ENCODE data around the gene SEC22A. TPM values are rescaled to one million over a fixed set of nuclear protein-coding genes. Genes with fewer than 3 reads are reported as not detected.

Gene SEC22A
- total RNA-seq, 3 donors from 2014 or later (not counting 1 experiment from before 2014, with no cell fraction given), result 16.4 to 21.2 (median 17.0) TPM

DNA sequence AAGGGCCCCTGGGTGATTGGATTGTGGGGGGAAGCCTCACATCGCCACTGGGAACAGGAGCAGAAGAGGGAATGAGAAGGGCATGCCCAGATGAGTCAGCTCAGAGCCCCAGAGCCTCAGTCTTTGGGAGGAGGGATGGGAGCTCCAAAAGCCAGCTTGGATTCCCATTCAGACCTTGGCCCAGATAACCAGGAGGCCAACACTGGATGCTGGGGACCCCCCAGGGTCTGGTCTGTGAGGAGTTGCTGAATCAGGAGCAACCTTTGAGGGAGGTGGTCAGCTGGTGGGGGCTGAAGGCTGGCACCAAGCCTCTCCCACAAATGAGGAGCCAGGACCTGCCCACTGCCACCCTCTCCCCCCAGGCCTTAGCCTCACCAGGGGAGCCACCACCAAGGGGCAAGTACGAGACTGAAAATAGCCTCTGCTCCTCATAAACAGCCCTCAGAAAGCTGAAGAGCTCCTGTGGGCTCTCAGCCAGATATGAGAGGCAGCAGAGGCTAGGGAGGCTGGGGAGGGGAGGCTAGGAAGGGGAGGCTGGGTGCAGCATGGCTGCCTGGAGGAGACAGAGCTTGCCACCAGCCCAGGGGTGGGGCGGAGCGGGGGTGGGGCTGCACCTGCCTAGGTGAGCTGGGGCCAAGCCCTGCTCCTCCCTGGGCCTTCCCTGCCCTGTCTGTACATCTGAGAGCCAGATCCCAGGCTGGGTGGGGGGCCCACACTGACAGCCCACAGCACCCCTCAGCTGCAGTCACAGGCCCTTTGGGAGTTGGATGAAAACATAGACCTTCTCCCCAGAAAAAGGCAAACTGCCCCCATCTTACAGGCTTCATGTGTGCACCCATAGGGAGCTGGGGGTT lies 99.8 kb downstream of the SEC22A start:
- peaks cover 3 to 6% of the 10 kb centered on the region in 2 donors for H3K27me3 Mint-ChIP-seq (ENCODE audit: low read depth in 2 of 2)
- no peaks in the 10 kb centered on the region for H3K9me3 ChIP-seq (ENCODE audit: control insufficient read depth, insufficient read depth, low read length)
- TF ChIP-seq, protein P1, sequence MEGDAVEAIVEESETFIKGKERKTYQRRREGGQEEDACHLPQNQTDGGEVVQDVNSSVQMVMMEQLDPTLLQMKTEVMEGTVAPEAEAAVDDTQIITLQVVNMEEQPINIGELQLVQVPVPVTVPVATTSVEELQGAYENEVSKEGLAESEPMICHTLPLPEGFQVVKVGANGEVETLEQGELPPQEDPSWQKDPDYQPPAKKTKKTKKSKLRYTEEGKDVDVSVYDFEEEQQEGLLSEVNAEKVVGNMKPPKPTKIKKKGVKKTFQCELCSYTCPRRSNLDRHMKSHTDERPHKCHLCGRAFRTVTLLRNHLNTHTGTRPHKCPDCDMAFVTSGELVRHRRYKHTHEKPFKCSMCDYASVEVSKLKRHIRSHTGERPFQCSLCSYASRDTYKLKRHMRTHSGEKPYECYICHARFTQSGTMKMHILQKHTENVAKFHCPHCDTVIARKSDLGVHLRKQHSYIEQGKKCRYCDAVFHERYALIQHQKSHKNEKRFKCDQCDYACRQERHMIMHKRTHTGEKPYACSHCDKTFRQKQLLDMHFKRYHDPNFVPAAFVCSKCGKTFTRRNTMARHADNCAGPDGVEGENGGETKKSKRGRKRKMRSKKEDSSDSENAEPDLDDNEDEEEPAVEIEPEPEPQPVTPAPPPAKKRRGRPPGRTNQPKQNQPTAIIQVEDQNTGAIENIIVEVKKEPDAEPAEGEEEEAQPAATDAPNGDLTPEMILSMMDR (IDR thresholded peaks at IDR 0.05), result no peak
- H3K4me1 Mint-ChIP-seq, result no peaks in the 10 kb centered on the region
- no peak overlapping the region for H3K4me3 Mint-ChIP-seq
- no peaks in the 10 kb centered on the region for H3K36me3 Mint-ChIP-seq
- no peaks in the 10 kb centered on the region for H3K4me1 ChIP-seq (ENCODE audit: control insufficient read depth, insufficient read depth, low read length)
- H3K27me3 ChIP-seq (ENCODE audit: control insufficient read depth, insufficient read depth, low read length), result no peaks in the 10 kb centered on the region
- no peak overlapping the region for H3K27ac ChIP-seq (ENCODE audit: low read length)
- H3K36me3 ChIP-seq (ENCODE audit: control insufficient read depth, insufficient read depth, low read length), result no peaks in the 10 kb centered on the region
- DNase-seq, result no peak
- H3K9me3 Mint-ChIP-seq, result no peaks in the 10 kb centered on the region
- no peak overlapping the region for H3K27ac Mint-ChIP-seq
- 63% methylated on average over 4 of the region's 4 CpGs for WGBS (ENCODE audit: insufficient coverage)
- H3K4me3 ChIP-seq (ENCODE audit: low read length), result no peak overlapping the region
- no peak for ATAC-seq
- intact Hi-C loops (cut with micrococcal nuclease), result no loop called here

DNA sequence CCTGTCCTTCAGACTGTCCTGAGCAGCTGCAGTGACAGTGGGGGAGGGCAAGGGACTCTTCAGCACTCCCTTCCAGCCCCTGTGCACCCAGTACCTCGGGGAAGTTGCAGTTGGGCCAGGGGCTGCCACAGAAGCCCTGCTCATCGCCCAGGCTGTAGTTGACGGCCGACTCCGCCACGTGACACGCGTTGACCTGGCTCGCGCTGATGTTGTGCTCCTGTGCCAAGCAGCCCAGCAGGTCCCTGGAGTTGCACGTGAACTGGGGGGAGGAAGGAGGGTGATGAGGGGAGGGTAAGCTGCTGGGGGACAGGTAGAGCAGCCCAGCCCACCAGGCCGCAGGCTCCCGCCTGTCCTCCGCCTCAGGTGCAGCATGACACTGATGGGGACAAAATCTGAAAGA lies 101.2 kb downstream of the SEC22A start:
- DNase-seq (no peak), ATAC-seq (no peak)
- no peaks in the 10 kb centered on the region for H3K9me3 ChIP-seq (ENCODE audit: control insufficient read depth, insufficient read depth, low read length)
- intact Hi-C loops (cut with micrococcal nuclease), result no loop called here
- no peaks in the 10 kb centered on the region for H3K4me1 ChIP-seq (ENCODE audit: control insufficient read depth, insufficient read depth, low read length)
- no peaks in the 10 kb centered on the region for H3K27me3 ChIP-seq (ENCODE audit: control insufficient read depth, insufficient read depth, low read length)
- no peak overlapping the region for H3K27ac ChIP-seq (ENCODE audit: low read length)
- Mint-ChIP-seq H3K27ac (no peak overlapping the region), H3K9me3 (no peaks in the 10 kb centered on the region), H3K27me3 (ENCODE audit: low read depth in 2 of 2) (peaks cover 6% of the 10 kb centered on the region in 2 donors), H3K4me1 (no peaks in the 10 kb centered on the region), H3K36me3 (no peaks in the 10 kb centered on the region), H3K4me3 (no peak overlapping the region)
- TF ChIP-seq, protein P1 (IDR thresholded peaks at IDR 0.05), result no peak
- WGBS (ENCODE audit: insufficient coverage), result 83% methylated on average over 14 of the region's 14 CpGs
- H3K4me3 ChIP-seq (ENCODE audit: low read length), result no peak overlapping the region
- H3K36me3 ChIP-seq (ENCODE audit: control insufficient read depth, insufficient read depth, low read length), result no peaks in the 10 kb centered on the region

DNA sequence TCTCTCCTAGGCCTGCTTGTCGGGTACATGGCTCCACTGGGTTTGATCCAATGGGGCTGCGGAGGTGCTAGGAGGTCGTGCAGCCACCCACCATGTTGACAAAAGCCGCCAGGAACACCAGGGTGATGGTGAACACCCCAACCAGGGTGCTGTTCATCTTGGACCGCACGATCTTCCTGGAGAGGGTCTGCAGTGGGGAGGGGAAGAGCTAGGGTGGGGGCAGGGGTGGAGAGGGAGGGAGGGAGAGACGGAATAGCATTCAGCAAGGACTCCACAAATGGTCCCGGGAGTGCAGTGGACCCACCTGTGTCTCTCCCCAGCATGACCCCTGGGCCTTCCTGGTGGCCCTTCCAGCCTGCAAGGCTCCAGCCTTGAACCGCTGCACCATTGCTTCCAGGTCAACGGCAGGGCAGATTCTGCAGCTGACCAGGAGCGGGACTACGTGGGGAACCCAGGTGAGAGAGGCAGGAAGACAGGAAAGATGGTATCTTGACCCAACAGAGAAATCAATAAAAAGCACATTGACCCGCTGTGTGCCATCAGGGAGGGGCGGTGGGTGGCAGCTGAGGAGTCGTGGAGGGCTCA lies 102.3 kb downstream of the SEC22A start:
- H3K9me3 ChIP-seq (ENCODE audit: control insufficient read depth, insufficient read depth, low read length), result no peaks in the 10 kb centered on the region
- no peaks in the 10 kb centered on the region for H3K36me3 ChIP-seq (ENCODE audit: control insufficient read depth, insufficient read depth, low read length)
- H3K4me1 Mint-ChIP-seq, result no peaks in the 10 kb centered on the region
- no peaks in the 10 kb centered on the region for H3K4me1 ChIP-seq (ENCODE audit: control insufficient read depth, insufficient read depth, low read length)
- DNase-seq (no peak), ATAC-seq (no peak)
- H3K4me3 Mint-ChIP-seq, result no peak overlapping the region
- no peak overlapping the region for H3K27ac Mint-ChIP-seq
- TF ChIP-seq, protein P1 (IDR thresholded peaks at IDR 0.05), result no peak
- no peaks in the 10 kb centered on the region for H3K36me3 Mint-ChIP-seq
- H3K4me3 ChIP-seq (ENCODE audit: low read length), result no peak overlapping the region
- 84% methylated on average over 15 of the region's 15 CpGs for WGBS (ENCODE audit: insufficient coverage)
- H3K27me3 ChIP-seq (ENCODE audit: control insufficient read depth, insufficient read depth, low read length), result no peaks in the 10 kb centered on the region
- no peak overlapping the region for H3K27ac ChIP-seq (ENCODE audit: low read length)
- no peaks in the 10 kb centered on the region for H3K9me3 Mint-ChIP-seq
- H3K27me3 Mint-ChIP-seq (ENCODE audit: low read depth in 2 of 2), result peaks cover 6% of the 10 kb centered on the region in 2 donors
- intact Hi-C loops (cut with micrococcal nuclease), result no loop called here
